CD4-positive, alpha-beta T cell (primary cell): Measurements from ENCODE around the gene CADM1. TPM values are rescaled to one million over a fixed set of nuclear protein-coding genes. Genes with fewer than 3 reads are reported as not detected.

Source experiments
- ATAC-seq: fragments of 200-7000 bp; cut with Tn5 transposase; one replicate; pipeline ENCODE4 v1.10.0; 2022; ENCODE audit warnings: mild to moderate bottlenecking; ENCODE audit not compliant: poor library complexity
- CTCF ChIA-PET: fragments of 350-600 bp; sonication (Branson Sonifier 250); formaldehyde crosslinking; loops from one replicate; lab custom pipeline; 2021; ENCODE audit warnings: antibody characterized with exemption, inconsistent platforms; lab: Charles Lee
- POLR2A ChIA-PET: fragments of 350-600 bp; sonication (Branson Sonifier 250); formaldehyde crosslinking; loops from one replicate; lab custom pipeline; 2021; ENCODE audit warnings: antibody characterized with exemption, inconsistent platforms; lab: Charles Lee
- DNase-seq, 14 experiments: peaks; one replicate each; pipeline ENCODE4 v3.0.0-alpha.2; 2013 to 2020; ENCODE audit warnings: mixed read lengths in 2 of 14
- H3K27ac ChIP-seq, 2 donors: one replicate each; pipeline versions ENCODE4 v1.5.1 to v1.7.0; 2013; ENCODE audit warnings: low read length in 2 of 2, low read depth in 1 of 2, mild to moderate bottlenecking in 1 of 2
- H3K27me3 ChIP-seq, 2 experiments: 1 replicate in 1 of 2; 2 replicates in 1 of 2; pipeline versions ENCODE4 v1.6.1 to v1.7.0; 2013; ENCODE audit warnings: low read length in 2 of 2, control low read depth in 1 of 2, mild to moderate bottlenecking in 1 of 2, moderate library complexity in 1 of 2; ENCODE audit not compliant: insufficient read depth in 2 of 2, control insufficient read depth in 1 of 2
- H3K36me3 ChIP-seq: one replicate; pipeline ENCODE4 v1.6.1; 2013; ENCODE audit warnings: low read length, control low read depth; ENCODE audit not compliant: insufficient read depth
- H3K4me1 ChIP-seq: one replicate; pipeline ENCODE4 v1.6.1; 2013; ENCODE audit warnings: low read length, control low read depth; ENCODE audit not compliant: insufficient read depth
- H3K4me3 ChIP-seq: one replicate; pipeline ENCODE4 v1.5.1; 2013; ENCODE audit warnings: mild to moderate bottlenecking, low read length, moderate library complexity
- H3K9me3 ChIP-seq, 2 experiments: 1 replicate in 1 of 2; 2 replicates in 1 of 2; pipeline versions ENCODE4 v1.6.1 to v1.7.0; 2013; ENCODE audit warnings: low read length in 2 of 2, mild to moderate bottlenecking in 2 of 2, control low read depth in 1 of 2, moderate library complexity in 1 of 2; ENCODE audit not compliant: control insufficient read depth in 1 of 2, insufficient read depth in 1 of 2
- H3K27ac Mint-ChIP-seq: one replicate; pipeline ENCODE4 v1.8.0; 2020; ENCODE audit warnings: mixed read lengths
- H3K27me3 Mint-ChIP-seq: one replicate; pipeline ENCODE4 v1.8.0; 2021; ENCODE audit warnings: mixed read lengths
- H3K36me3 Mint-ChIP-seq: one replicate; pipeline ENCODE4 v1.8.0; 2021; ENCODE audit warnings: low read depth, mixed read lengths
- H3K4me1 Mint-ChIP-seq: one replicate; pipeline ENCODE4 v1.8.0; 2021; ENCODE audit warnings: low read depth, mixed read lengths
- H3K4me3 Mint-ChIP-seq: one replicate; pipeline ENCODE4 v1.8.0; 2020; ENCODE audit warnings: mild to moderate bottlenecking, mixed read lengths
- H3K9me3 Mint-ChIP-seq: one replicate; pipeline ENCODE4 v1.8.0; 2020; ENCODE audit warnings: mixed read lengths
- CTCF ChIP-seq: fragments of 200-600 bp; IDR thresholded peaks from one replicate; pipeline ENCODE4 v1.8.0; 2022; ENCODE audit warnings: antibody characterized with exemption, mild to moderate bottlenecking
- intact Hi-C, 2 experiments: fragments of 100-400 bp; cut with DNase I in 1 of 2; cut with micrococcal nuclease in 1 of 2; formaldehyde crosslinking; loops; one replicate each; pipeline versions ENCODE4 v1.15.1 to v1.9.0; 2023 to 2025; cut with DNase I, micrococcal nuclease
- total RNA-seq, 174 experiments: library from RNA in 2 of 174; stranded (reverse) in 2 of 174; gene quantifications; one replicate each; pipeline ENCODE4 v1.2.3 and lab custom pipeline; 2021 to 2026

The CADM1 gene
- total RNA-seq, 2 experiments from 2014 or later: 1.1 to 1.4 TPM

GRCh38 chr11:115458877-115459276, 45.3 kb downstream of the CADM1 start:
- ATAC-seq: no peak
- H3K27ac ChIP-seq: no peak overlapping the region
- no peak for DNase-seq
- no peaks in the 10 kb centered on the region for H3K4me1 ChIP-seq
- Mint-ChIP-seq H3K4me3 (no peak overlapping the region), H3K9me3 (no peaks in the 10 kb centered on the region), H3K4me1 (no peaks in the 10 kb centered on the region), H3K27me3 (peaks cover 10% of the 10 kb centered on the region), H3K27ac (no peak overlapping the region), H3K36me3 (no peaks in the 10 kb centered on the region)
- no peaks in the 10 kb centered on the region for H3K36me3 ChIP-seq
- intact Hi-C loops: no loop called here
- ChIA-PET CTCF (no interaction called here), POLR2A (no interaction called here)
- no peaks in the 10 kb centered on the region for H3K27me3 ChIP-seq
- H3K9me3 ChIP-seq: no peaks in the 10 kb centered on the region
- no peak for TF ChIP-seq CTCF
- no peak overlapping the region for H3K4me3 ChIP-seq

GRCh38 chr11:115456019-115456418, 48.2 kb downstream of the CADM1 start:
- ATAC-seq: no peak
- CTCF ChIA-PET: no interaction called here

GRCh38 chr11:115455613-115456012, 48.6 kb downstream of the CADM1 start:
- Mint-ChIP-seq H3K9me3 (no peaks in the 10 kb centered on the region), H3K4me1 (no peaks in the 10 kb centered on the region), H3K27ac (no peak overlapping the region), H3K36me3 (no peaks in the 10 kb centered on the region), H3K4me3 (no peak overlapping the region), H3K27me3 (peaks cover 4% of the 10 kb centered on the region)
- intact Hi-C loops: no loop called here
- TF ChIP-seq CTCF: no peak
- ChIA-PET POLR2A (no interaction called here), CTCF (no interaction called here)
- H3K27ac ChIP-seq: no peak overlapping the region
- H3K27me3 ChIP-seq: no peaks in the 10 kb centered on the region
- ATAC-seq: no peak
- H3K4me3 ChIP-seq: no peak overlapping the region
- H3K4me1 ChIP-seq: no peaks in the 10 kb centered on the region
- H3K36me3 ChIP-seq: no peaks in the 10 kb centered on the region
- DNase-seq: no peak
- H3K9me3 ChIP-seq: no peaks in the 10 kb centered on the region

More at GRCh38 chr11:115456019-115456418, 48.2 kb downstream of the CADM1 start:
- Histone ChIP-seq H3K4me3 (no peak overlapping the region), H3K9me3 (no peaks in the 10 kb centered on the region), H3K27ac (no peak overlapping the region), H3K27me3 (no peaks in the 10 kb centered on the region), H3K4me1 (no peaks in the 10 kb centered on the region), H3K36me3 (no peaks in the 10 kb centered on the region)
- Mint-ChIP-seq H3K27ac (no peak overlapping the region), H3K36me3 (no peaks in the 10 kb centered on the region), H3K27me3 (peaks cover 4% of the 10 kb centered on the region), H3K4me1 (no peaks in the 10 kb centered on the region), H3K4me3 (no peak overlapping the region), H3K9me3 (no peaks in the 10 kb centered on the region)
- POLR2A ChIA-PET: no interaction called here
- DNase-seq: no peak
- TF ChIP-seq CTCF: no peak
- intact Hi-C loops: no loop called here
